WTC11 (cell line): ENCODE data around the gene PRXL2A. TPM values are rescaled to one million over a fixed set of nuclear protein-coding genes. Genes with fewer than 3 reads are reported as not detected.

Experiments
- ATAC-seq: fragments of 200-7000 bp; cut with Tn5 transposase; 2 replicates; pipeline ENCODE4 v1.10.0; 2021; ENCODE audit warnings: mild to moderate bottlenecking, moderate library complexity
- CTCF ChIA-PET: fragments of 300-600 bp; sonication (Branson Sonifier 250); formaldehyde crosslinking; loops from one replicate; lab custom pipeline; 2021; ENCODE audit warnings: antibody characterized with exemption; lab: Charles Lee
- POLR2A ChIA-PET: fragments of 350-600 bp; sonication (Branson Sonifier 250); formaldehyde crosslinking; loops from one replicate; lab custom pipeline; 2021; ENCODE audit warnings: antibody characterized with exemption; lab: Charles Lee
- DNase-seq: peaks from one replicate; pipeline ENCODE4 v3.0.0; 2021; ENCODE audit warnings: low spot score
- H3K27ac Mint-ChIP-seq: 2 replicates; pipeline ENCODE4 v1.8.0; 2021; ENCODE audit warnings: mixed read lengths
- H3K27me3 Mint-ChIP-seq: 2 replicates; pipeline ENCODE4 v1.8.0; 2021; ENCODE audit warnings: low read depth, mild to moderate bottlenecking, moderate library complexity, mixed read lengths
- H3K36me3 Mint-ChIP-seq: 2 replicates; pipeline ENCODE4 v1.8.0; 2021; ENCODE audit warnings: mixed read lengths
- H3K4me1 Mint-ChIP-seq: 2 replicates; pipeline ENCODE4 v1.8.0; 2022; ENCODE audit warnings: mixed read lengths
- H3K4me3 Mint-ChIP-seq: 2 replicates; pipeline ENCODE4 v1.8.0; 2021; ENCODE audit warnings: mild to moderate bottlenecking, moderate library complexity, mixed read lengths
- H3K9me3 Mint-ChIP-seq: 2 replicates; pipeline ENCODE4 v1.8.0; 2021; ENCODE audit warnings: mixed read lengths
- ZNF121 ChIP-seq: sonication (generic); formaldehyde crosslinking; IDR thresholded peaks from 2 replicates; pipeline ENCODE4 v1.8.0; 2023; ENCODE audit warnings: missing genetic modification reagents
- total RNA-seq: library from RNA; stranded (reverse); gene quantifications from 3 replicates; pipeline ENCODE4 v1.2.3, GENCODE V29; 2021
- TF ChIP-seq, protein P1 (sequence below): fragments of 250-450 bp; sonication (Bioruptor Pico); IDR thresholded peaks from 2 replicates; pipeline ENCODE4 v1.9.0; 2021; ENCODE audit warnings: mild to moderate bottlenecking
- TF ChIP-seq, protein P2 (sequence below): sonication (generic); formaldehyde crosslinking; IDR thresholded peaks from 2 replicates; pipeline ENCODE4 v1.8.0; 2022; ENCODE audit warnings: missing genetic modification reagents
- TF ChIP-seq, protein P3 (sequence below): sonication (generic); formaldehyde crosslinking; IDR thresholded peaks from 2 replicates; pipeline ENCODE4 v1.8.0; 2023; ENCODE audit warnings: missing genetic modification reagents
- TF ChIP-seq, protein P4 (sequence below): sonication (generic); formaldehyde crosslinking; IDR thresholded peaks from 2 replicates; pipeline ENCODE4 v1.8.0; 2023; ENCODE audit warnings: missing genetic modification reagents, mild to moderate bottlenecking, borderline replicate concordance

Gene PRXL2A
- total RNA-seq, 1 experiment from 2014 or later: 46.6 TPM

DNA sequence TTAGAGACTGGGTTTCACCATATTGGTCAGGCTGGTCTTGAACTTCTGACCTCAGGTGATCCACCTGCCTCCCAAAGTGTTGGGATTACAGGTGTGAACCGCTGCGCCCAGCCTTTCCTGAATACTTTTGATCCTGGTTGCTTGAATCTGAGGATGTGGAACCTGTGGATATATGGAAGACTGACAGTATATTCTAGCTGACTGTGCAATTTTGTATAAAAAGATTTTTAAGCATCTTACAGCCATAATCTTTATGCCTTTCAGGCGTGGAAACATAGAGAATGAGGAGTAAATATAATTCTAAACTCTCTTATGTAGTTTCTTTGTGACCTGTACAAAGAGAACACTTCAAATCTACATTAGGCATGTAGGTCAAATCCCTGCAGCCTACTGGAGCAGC lies 61.9 kb downstream of the PRXL2A start (continued):
- TF ChIP-seq, protein P1, sequence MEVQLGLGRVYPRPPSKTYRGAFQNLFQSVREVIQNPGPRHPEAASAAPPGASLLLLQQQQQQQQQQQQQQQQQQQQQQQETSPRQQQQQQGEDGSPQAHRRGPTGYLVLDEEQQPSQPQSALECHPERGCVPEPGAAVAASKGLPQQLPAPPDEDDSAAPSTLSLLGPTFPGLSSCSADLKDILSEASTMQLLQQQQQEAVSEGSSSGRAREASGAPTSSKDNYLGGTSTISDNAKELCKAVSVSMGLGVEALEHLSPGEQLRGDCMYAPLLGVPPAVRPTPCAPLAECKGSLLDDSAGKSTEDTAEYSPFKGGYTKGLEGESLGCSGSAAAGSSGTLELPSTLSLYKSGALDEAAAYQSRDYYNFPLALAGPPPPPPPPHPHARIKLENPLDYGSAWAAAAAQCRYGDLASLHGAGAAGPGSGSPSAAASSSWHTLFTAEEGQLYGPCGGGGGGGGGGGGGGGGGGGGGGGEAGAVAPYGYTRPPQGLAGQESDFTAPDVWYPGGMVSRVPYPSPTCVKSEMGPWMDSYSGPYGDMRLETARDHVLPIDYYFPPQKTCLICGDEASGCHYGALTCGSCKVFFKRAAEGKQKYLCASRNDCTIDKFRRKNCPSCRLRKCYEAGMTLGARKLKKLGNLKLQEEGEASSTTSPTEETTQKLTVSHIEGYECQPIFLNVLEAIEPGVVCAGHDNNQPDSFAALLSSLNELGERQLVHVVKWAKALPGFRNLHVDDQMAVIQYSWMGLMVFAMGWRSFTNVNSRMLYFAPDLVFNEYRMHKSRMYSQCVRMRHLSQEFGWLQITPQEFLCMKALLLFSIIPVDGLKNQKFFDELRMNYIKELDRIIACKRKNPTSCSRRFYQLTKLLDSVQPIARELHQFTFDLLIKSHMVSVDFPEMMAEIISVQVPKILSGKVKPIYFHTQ (CRISPR knock-in tag): no peak
- TF ChIP-seq, protein P2, sequence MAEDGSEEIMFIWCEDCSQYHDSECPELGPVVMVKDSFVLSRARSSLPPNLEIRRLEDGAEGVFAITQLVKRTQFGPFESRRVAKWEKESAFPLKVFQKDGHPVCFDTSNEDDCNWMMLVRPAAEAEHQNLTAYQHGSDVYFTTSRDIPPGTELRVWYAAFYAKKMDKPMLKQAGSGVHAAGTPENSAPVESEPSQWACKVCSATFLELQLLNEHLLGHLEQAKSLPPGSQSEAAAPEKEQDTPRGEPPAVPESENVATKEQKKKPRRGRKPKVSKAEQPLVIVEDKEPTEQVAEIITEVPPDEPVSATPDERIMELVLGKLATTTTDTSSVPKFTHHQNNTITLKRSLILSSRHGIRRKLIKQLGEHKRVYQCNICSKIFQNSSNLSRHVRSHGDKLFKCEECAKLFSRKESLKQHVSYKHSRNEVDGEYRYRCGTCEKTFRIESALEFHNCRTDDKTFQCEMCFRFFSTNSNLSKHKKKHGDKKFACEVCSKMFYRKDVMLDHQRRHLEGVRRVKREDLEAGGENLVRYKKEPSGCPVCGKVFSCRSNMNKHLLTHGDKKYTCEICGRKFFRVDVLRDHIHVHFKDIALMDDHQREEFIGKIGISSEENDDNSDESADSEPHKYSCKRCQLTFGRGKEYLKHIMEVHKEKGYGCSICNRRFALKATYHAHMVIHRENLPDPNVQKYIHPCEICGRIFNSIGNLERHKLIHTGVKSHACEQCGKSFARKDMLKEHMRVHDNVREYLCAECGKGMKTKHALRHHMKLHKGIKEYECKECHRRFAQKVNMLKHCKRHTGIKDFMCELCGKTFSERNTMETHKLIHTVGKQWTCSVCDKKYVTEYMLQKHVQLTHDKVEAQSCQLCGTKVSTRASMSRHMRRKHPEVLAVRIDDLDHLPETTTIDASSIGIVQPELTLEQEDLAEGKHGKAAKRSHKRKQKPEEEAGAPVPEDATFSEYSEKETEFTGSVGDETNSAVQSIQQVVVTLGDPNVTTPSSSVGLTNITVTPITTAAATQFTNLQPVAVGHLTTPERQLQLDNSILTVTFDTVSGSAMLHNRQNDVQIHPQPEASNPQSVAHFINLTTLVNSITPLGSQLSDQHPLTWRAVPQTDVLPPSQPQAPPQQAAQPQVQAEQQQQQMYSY (CRISPR knock-in tag): no peak

DNA sequence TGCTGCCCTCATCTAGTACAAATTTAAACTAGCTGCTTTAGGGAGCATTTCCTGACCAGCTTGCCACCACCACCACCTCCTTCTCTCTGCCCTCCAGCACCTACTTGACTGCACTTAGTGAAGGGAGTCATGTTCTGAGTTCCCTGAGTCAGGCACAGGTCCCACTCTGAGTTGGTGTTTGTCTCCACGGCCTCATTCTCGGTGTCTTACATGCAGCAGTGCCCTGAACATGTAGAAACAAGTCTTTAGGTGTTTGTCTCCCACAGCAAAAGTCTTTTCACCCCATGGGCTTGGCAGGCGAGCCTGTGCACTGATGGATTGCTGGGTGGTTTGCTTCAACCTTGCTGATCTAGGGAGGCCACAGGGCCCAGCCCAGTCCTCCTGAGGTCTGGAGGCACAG lies 62.6 kb downstream of the PRXL2A start:
- Mint-ChIP-seq H3K9me3 (no peaks in the 10 kb centered on the region), H3K4me3 (no peak overlapping the region), H3K27ac (no peak overlapping the region), H3K36me3 (peaks cover 20% of the 10 kb centered on the region), H3K27me3 (peaks cover 35% of the 10 kb centered on the region), H3K4me1 (peaks cover 69% of the 10 kb centered on the region)
- TF ChIP-seq, protein P3, sequence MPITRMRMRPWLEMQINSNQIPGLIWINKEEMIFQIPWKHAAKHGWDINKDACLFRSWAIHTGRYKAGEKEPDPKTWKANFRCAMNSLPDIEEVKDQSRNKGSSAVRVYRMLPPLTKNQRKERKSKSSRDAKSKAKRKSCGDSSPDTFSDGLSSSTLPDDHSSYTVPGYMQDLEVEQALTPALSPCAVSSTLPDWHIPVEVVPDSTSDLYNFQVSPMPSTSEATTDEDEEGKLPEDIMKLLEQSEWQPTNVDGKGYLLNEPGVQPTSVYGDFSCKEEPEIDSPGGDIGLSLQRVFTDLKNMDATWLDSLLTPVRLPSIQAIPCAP (CRISPR knock-in tag): no peak
- no peak for DNase-seq
- ChIA-PET CTCF (interaction anchor here (0.7 to 34.2 kb wide), 2 partner anchors 26 to 35 kb away, joined by 3 to 802 read pairs; no protein-coding TSS in a partner anchor), POLR2A (no interaction called here)
- no peak for ATAC-seq

DNA sequence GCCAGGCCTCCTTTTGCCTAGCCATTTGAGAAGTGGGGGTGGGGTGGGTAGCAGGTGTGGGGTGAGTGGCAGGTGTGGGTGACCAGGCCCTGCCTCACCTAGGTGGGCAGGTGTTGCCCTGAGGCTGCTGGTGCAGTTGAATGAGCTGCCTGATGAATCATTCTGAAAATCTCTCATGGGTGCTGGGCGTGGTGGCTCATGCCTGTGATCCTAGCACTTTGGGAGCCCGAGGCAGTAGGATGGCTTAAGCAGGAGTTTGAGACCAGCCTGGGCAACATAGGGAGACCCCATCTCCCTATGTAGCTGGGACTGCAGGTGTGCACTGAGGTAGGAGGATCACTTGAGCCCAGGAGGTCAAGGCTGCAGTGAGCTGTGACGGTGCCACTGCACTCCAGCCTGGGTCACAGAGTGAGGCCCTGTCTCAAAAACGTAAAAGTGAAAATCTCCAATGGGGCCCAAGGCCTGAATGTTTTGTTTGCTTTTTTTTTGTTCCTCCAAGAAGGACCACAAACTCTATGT lies 63.4 kb downstream of the PRXL2A start:
- peak; percentile 18; the same call in 1 of the 2 replicates for TF ChIP-seq ZNF121 (CRISPR knock-in tag)
- TF ChIP-seq, protein P4, sequence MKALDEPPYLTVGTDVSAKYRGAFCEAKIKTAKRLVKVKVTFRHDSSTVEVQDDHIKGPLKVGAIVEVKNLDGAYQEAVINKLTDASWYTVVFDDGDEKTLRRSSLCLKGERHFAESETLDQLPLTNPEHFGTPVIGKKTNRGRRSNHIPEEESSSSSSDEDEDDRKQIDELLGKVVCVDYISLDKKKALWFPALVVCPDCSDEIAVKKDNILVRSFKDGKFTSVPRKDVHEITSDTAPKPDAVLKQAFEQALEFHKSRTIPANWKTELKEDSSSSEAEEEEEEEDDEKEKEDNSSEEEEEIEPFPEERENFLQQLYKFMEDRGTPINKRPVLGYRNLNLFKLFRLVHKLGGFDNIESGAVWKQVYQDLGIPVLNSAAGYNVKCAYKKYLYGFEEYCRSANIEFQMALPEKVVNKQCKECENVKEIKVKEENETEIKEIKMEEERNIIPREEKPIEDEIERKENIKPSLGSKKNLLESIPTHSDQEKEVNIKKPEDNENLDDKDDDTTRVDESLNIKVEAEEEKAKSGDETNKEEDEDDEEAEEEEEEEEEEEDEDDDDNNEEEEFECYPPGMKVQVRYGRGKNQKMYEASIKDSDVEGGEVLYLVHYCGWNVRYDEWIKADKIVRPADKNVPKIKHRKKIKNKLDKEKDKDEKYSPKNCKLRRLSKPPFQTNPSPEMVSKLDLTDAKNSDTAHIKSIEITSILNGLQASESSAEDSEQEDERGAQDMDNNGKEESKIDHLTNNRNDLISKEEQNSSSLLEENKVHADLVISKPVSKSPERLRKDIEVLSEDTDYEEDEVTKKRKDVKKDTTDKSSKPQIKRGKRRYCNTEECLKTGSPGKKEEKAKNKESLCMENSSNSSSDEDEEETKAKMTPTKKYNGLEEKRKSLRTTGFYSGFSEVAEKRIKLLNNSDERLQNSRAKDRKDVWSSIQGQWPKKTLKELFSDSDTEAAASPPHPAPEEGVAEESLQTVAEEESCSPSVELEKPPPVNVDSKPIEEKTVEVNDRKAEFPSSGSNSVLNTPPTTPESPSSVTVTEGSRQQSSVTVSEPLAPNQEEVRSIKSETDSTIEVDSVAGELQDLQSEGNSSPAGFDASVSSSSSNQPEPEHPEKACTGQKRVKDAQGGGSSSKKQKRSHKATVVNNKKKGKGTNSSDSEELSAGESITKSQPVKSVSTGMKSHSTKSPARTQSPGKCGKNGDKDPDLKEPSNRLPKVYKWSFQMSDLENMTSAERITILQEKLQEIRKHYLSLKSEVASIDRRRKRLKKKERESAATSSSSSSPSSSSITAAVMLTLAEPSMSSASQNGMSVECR (CRISPR knock-in tag): no peak
- ChIA-PET POLR2A (no interaction called here), CTCF (interaction anchor here (0.7 to 4.3 kb wide), 2 partner anchors 27 to 33 kb away, joined by 3 to 31 read pairs; no protein-coding TSS in a partner anchor)
- peaks cover 28% of the 10 kb centered on the region for H3K27me3 Mint-ChIP-seq
- peaks cover 20% of the 10 kb centered on the region for H3K36me3 Mint-ChIP-seq
- peaks cover 63% of the 10 kb centered on the region for H3K4me1 Mint-ChIP-seq
- ATAC-seq (no peak), DNase-seq (no peak)
- no peaks in the 10 kb centered on the region for H3K9me3 Mint-ChIP-seq
- H3K27ac Mint-ChIP-seq: no peak overlapping the region
- no peak overlapping the region for H3K4me3 Mint-ChIP-seq
